ENCODE measurements around the gene C11orf21.

- TF ChIP-seq CTCF (IDR thresholded peaks at IDR 0.05) (no peak), POLR2A (IDR thresholded peaks at IDR 0.05) (no peak)
These were observed 16.4 kb upstream of the C11orf21 start for GRCh38 chr11:2318123-2318522.
